Left lung (tissue), 10 donors: ENCODE measurements around the gene MKRN2OS. TPM values are rescaled to one million over a fixed set of nuclear protein-coding genes. Genes with fewer than 3 reads are reported as not detected.

Source experiments
- ATAC-seq: fragments of 200-7000 bp; cut with Tn5 transposase; one replicate; pipeline ENCODE4 v1.9.1; 2020; ENCODE audit warnings: moderate library complexity
- DNase-seq, 4 donors: peaks; one replicate each; pipeline ENCODE4 v3.0.0-alpha.2; 2013 to 2020
- H3K27ac ChIP-seq, 2 donors: fragments of 200-600 bp; sonication (generic) in 1 of 2; one replicate each; pipeline versions ENCODE4 v1.5.0 to v1.8.0; 2020 to 2021
- H3K27me3 ChIP-seq, 2 donors: fragments of 200-600 bp; sonication (generic) in 1 of 2; one replicate each; pipeline versions ENCODE4 v1.5.0 to v1.8.0; 2020 to 2021
- H3K36me3 ChIP-seq, 2 donors: fragments of 200-600 bp; sonication (generic) in 1 of 2; one replicate each; pipeline versions ENCODE4 v1.5.0 to v1.8.0; 2020 to 2021
- H3K4me1 ChIP-seq, 2 donors: fragments of 200-600 bp; one replicate each; pipeline ENCODE4 v1.8.0; 2021
- H3K4me3 ChIP-seq, 2 donors: fragments of 200-600 bp; sonication (generic) in 1 of 2; one replicate each; pipeline versions ENCODE4 v1.5.0 to v1.8.0; 2020 to 2021; ENCODE audit warnings: mild to moderate bottlenecking in 1 of 2
- H3K9me3 ChIP-seq, 2 donors: fragments of 200-600 bp; sonication (generic) in 1 of 2; one replicate each; pipeline versions ENCODE4 v1.5.0 to v1.8.0; 2020 to 2021
- intact Hi-C, 2 donors: fragments of 100-400 bp; cut with DNase I; formaldehyde crosslinking; loops; one replicate each; pipeline versions ENCODE4 v1.11.2 to v1.14.2; 2022
- polyA plus RNA-seq, 6 donors: library from polyadenylated mRNA; unstranded; fragments of 120-200 nt; gene quantifications; one replicate each; pipeline ENCODE4 v1.2.1, GENCODE V29; 2013; ENCODE audit not compliant: insufficient read length in 6 of 6
- total RNA-seq, 2 donors: library from RNA; stranded (reverse); fragmentation: NEBNext Ultra II Directional; extraction: Animal tissue kit (Norgen Biotek cat#: 25700); gene quantifications; one replicate each; pipeline ENCODE4 v1.2.1, GENCODE V29; 2021
- TF ChIP-seq, protein P1 (sequence below), 2 donors: fragments of 200-600 bp; sonication (generic) in 1 of 2; IDR thresholded peaks; one replicate each; pipeline versions ENCODE4 v1.5.0 to v1.8.0; 2021; ENCODE audit warnings: antibody characterized with exemption in 2 of 2
- donor health status: DM: no; HTN: yes; CAD: no.
- donor health status: DM: no; HTN: no; CAD: no.

The MKRN2OS gene
- total and polyA plus RNA-seq, 8 donors, result 0.52 to 2.1 (median 1.3) TPM

GRCh38 chr3:12584083-12584482 is 38.8 kb upstream of the MKRN2OS start:
- H3K27ac ChIP-seq, result no peak overlapping the region
- TF ChIP-seq, protein P1, sequence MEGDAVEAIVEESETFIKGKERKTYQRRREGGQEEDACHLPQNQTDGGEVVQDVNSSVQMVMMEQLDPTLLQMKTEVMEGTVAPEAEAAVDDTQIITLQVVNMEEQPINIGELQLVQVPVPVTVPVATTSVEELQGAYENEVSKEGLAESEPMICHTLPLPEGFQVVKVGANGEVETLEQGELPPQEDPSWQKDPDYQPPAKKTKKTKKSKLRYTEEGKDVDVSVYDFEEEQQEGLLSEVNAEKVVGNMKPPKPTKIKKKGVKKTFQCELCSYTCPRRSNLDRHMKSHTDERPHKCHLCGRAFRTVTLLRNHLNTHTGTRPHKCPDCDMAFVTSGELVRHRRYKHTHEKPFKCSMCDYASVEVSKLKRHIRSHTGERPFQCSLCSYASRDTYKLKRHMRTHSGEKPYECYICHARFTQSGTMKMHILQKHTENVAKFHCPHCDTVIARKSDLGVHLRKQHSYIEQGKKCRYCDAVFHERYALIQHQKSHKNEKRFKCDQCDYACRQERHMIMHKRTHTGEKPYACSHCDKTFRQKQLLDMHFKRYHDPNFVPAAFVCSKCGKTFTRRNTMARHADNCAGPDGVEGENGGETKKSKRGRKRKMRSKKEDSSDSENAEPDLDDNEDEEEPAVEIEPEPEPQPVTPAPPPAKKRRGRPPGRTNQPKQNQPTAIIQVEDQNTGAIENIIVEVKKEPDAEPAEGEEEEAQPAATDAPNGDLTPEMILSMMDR (IDR thresholded peaks at IDR 0.05), result no peak

DNA sequence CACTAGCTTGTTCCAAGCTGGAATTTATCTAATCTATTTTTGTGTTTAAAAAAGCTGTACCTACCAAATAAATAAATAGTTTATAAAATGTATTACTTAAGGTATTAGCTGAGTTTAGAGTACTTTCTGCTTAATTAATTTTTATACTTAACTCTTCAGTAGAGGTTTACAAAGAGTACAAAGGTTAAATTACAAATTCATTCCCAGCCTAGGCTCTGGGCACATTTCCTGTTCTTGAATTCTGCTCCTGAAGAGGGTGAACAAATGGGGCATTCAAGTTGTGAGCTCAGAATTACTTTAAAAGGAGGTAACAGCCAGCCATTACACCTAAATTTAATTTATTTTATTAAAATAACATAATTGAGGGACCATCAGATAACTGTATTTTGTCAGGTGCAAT is 38.0 kb upstream of the MKRN2OS start:
- Histone ChIP-seq H3K9me3 (no peaks in the 10 kb centered on the region), H3K4me3 (no peak overlapping the region), H3K27me3 (no peaks in the 10 kb centered on the region), H3K27ac (no peak overlapping the region), H3K4me1 (peaks cover 0 to 2% of the 10 kb centered on the region in 2 donors), H3K36me3 (peaks cover 0 to 100% of the 10 kb centered on the region in 2 donors)
- intact Hi-C loops, result no loop called here
- no peak for DNase-seq
- no peak for ATAC-seq
- TF ChIP-seq, protein P1 (IDR thresholded peaks at IDR 0.05), result no peak

More at GRCh38 chr3:12584083-12584482, 38.8 kb upstream of the MKRN2OS start:
- H3K27me3 ChIP-seq, result no peaks in the 10 kb centered on the region
- no peak for ATAC-seq
- no peak for DNase-seq
- no peaks in the 10 kb centered on the region for H3K9me3 ChIP-seq
- H3K36me3 ChIP-seq, result peaks cover 0 to 100% of the 10 kb centered on the region in 2 donors
- intact Hi-C loops, result no loop called here
- H3K4me1 ChIP-seq, result peaks cover 0 to 5% of the 10 kb centered on the region in 2 donors
- no peak overlapping the region for H3K4me3 ChIP-seq

- Histone ChIP-seq H3K4me1 (no peaks in the 10 kb centered on the region), H3K9me3 (no peaks in the 10 kb centered on the region), H3K27ac (no peak overlapping the region), H3K27me3 (no peaks in the 10 kb centered on the region), H3K36me3 (peaks cover 0 to 100% of the 10 kb centered on the region in 2 donors), H3K4me3 (no peak overlapping the region)
- intact Hi-C loops, result no loop called here
- ATAC-seq (no peak), DNase-seq (peak in 1 of 4 donors; percentile 23)
- TF ChIP-seq, protein P1 (IDR thresholded peaks at IDR 0.05), result no peak
Observed at GRCh38 chr3:12582730-12583129, 37.4 kb upstream of the MKRN2OS start.

GRCh38 chr3:12579905-12580304 is 34.6 kb upstream of the MKRN2OS start:
- Histone ChIP-seq H3K27me3 (no peaks in the 10 kb centered on the region), H3K4me3 (no peak overlapping the region), H3K4me1 (no peaks in the 10 kb centered on the region), H3K27ac (peak overlapping the region in 1 of 2 donors; percentile 61), H3K9me3 (no peaks in the 10 kb centered on the region), H3K36me3 (peaks cover 0 to 99% of the 10 kb centered on the region in 2 donors)
- intact Hi-C loops, result no loop called here
- TF ChIP-seq, protein P1 (IDR thresholded peaks at IDR 0.05), result no peak
- ATAC-seq (peak; percentile 38), DNase-seq (no peak)

DNA sequence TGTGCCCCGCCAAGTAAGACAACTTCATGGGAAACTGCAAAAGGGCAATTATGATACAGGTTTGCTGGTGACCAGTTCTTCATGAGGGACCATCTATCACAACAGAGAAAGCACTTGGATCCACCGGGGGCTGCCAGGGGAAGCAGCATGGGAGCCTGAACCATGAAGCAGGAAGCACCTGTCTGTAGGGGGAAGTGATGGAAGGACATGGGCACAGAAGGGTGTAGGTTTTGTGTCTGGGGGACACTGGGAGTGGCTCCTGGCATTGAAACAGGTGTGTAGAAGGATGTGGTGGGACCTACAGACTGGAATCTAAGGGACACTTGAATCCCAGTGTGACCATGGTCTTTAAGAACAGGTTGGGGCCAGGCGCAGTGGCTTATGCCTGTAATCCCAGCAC is 34.2 kb upstream of the MKRN2OS start:
- peaks cover 0 to under 1% of the 10 kb centered on the region in 2 donors for H3K4me1 ChIP-seq
- H3K27ac ChIP-seq, result peak overlapping the region in 1 of 2 donors; percentile 61
- H3K27me3 ChIP-seq, result no peaks in the 10 kb centered on the region
- no peak for ATAC-seq
- H3K36me3 ChIP-seq, result peaks cover 0 to 99% of the 10 kb centered on the region in 2 donors
- no peak for DNase-seq
- TF ChIP-seq, protein P1 (IDR thresholded peaks at IDR 0.05), result no peak
- H3K9me3 ChIP-seq, result no peaks in the 10 kb centered on the region
- intact Hi-C loops, result no loop called here
- no peak overlapping the region for H3K4me3 ChIP-seq
